HG02610 (cell line): ENCODE measurements around the gene STIMATE.

ENCODE experiments used
- ATAC-seq: cut with Tn5 transposase; IDR thresholded peaks from one replicate; pipeline ENCODE4 v1.9.1; 2021; ENCODE audit warnings: mild to moderate bottlenecking, moderate library complexity; ENCODE audit not compliant: unreplicated experiment

The STIMATE gene

DNA sequence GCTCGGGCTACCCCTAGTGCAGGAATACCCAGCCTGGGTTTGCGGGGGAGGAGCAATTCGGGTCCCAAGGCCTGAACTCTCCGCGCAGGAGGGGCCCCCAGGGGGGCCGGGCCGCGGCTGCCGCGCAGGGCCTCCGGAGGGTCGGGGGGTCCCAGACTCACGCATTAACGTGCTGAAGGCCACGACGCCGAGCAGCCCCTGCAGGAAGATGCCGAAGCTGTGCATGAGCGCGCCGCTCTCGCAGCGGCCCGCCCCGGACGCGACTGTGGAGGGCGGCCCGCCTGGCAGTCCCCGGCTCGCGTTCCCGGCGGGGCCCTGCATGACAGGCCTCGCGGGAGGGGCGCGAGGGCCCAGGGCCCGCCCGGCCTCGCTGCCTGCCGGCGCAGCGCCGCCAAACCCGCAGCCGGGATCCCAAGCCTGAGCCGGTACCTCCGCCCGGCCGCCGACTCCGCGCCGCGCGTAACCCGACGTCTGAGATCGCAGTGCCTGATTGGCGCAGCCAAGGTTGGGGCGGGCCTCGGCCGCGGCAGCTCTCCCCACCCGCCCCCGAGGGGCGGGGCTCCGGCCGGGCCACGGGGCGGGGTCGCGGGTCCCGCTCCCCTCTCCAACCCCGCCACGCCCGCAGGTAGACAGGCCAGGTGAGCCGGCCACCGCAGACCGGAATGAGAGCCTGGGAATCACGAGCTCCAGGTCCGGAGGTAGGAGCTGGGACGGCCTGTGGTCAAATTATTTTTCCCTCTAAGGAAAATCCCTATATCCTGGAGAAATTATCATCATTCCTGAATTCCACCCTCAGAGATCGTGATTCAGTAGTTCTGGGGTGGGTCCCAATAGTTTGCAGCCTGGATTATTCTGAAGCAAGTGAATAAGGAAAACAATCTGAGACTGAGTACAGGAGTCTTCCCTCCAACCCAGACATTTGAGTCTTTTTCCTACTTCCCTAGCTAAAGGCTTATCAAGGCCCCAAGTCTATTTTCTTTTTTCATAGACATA lies at the start of gene STIMATE:
TSS of gene STIMATE (minus strand) at position 419 of the 993 bp plus-strand sequence. CDS start at position 321, 98 bp downstream.
- peak; percentile 96 for ATAC-seq

DNA sequence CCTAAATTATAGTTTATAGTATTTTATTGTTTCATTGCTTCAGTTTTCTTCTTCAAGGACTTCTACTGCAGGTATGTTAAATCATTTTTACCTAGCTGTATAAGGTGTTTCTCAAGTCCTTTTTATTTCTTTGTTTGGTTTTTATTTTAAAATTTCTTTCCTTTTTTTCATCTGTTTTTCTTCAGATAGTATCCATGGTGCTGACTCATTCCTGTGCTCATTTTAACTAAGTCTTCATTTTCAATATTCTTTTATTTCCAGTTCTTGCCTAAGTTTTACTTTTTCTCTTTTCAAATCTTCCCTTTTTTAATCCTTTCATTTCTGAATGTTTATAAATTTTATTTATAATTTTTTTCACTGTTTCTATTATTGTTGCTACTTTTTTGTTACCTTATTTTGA lies 42.3 kb upstream of the STIMATE start:
- ATAC-seq, result no peak

DNA sequence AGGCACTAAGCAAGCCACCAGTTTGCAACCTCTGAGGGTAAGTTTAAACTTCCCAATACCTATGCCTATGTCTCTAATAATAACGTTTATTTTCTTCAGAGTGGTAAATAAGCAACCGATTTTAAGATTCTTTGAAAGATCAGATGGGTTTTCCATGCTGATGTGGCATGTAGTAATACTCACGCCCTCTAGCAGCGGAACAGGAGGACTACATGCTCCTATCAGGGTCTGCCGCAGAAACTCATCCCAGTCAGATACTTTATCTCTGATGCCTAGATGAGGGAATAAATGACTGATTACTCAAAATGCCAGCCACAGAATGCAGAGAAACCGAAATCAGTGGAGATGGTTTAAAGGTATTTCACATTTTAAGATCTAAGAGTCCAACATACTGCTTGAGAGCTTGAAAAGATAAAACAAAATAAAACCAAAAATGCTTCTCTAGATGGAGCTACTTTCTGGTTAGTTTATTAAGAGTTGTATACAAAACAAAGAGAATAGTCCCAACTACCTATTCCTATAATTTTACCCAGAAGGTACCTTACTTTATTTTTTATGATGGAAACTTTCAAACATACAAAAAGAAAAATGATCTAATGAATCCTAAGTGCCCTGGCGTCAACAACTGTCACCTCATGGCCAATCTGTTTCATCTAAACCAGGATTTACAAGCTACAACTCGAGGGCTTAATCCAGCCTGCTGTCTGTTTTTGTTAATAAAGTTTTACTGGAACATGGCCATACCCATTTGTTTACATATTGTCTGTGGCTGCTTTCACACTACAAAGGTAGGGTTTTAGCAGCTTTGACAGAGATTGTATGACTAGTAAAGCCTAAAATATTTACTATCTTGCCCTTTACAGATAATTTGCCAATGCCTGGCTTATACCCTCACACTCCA lies 37.5 kb upstream of the STIMATE start:
- ATAC-seq, result peak; percentile 63

DNA sequence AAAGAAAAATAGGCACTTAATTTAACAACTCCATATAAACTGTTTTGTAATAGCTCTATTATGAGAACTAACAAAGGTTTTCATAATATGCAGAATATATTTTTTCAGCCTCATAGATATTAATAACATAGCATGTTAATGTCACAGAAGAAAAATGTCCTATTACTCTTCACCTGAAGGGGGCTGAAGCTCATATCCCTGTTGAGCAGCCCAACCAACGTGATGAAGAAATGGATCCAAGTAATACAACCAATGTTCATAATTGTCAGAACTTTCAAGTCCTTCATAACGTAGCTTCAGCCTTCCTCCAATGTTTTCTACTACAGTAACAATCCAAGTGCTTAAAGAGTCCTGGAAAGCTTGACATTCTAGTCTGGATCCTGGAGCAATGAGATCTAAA lies 34.5 kb upstream of the STIMATE start:
- no peak for ATAC-seq

DNA sequence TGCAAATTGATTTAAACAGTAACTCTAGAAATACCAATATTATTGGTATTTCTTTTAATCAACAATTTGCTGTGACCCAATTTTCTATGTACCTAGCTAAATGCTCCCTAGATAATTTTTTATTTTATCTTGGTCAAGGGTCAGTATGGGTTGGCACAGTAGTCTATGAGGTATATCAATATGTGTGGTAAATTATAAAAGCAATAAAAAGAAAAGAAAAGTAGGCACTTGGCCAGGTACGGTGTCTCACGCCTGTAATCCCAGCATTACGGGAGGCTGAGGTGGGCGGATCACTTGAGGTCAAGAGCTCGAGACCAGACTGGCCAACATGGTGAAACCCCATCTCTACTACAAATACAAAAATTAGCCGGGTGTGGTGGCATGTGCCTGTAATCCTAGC lies 34.0 kb upstream of the STIMATE start:
- ATAC-seq, result no peak

DNA sequence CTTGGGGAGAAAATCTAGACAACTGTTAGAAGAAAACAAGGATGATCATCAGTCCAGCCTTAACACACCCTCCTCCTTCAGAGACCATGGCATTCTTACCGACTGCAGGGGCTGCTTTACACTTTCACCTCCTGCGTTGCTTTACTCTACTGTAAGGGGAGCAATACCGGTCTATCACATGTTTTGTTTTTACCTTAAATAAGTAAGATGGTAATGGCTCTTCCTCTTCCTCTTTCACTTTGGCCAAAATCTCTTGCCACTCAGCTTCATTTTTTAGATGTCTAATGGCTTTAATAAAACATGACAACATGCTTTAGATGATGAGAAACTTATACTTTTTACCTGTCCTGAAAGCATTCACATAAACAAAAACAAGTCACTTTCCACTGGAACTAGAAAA lies 33.4 kb upstream of the STIMATE start:
- ATAC-seq, result no peak

DNA sequence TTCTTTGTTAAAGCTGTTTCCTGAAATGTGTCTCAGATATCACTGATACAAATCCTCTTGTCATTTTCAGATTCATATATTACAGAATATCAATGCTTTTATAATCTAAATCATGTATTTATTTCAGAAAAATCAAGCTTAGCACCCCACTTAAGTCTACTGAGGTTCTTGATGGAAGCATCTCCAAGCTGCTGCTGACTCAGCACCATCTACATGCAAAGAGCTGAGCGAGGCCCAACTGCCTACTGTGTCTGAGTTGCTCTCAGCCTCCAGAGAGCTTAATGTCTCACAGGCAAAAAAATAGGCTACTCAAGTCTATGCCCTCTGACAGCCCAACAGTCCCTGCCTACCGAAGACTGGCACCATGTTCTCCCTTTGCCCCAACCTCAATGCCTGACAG lies 29.2 kb upstream of the STIMATE start:
- no peak for ATAC-seq

DNA sequence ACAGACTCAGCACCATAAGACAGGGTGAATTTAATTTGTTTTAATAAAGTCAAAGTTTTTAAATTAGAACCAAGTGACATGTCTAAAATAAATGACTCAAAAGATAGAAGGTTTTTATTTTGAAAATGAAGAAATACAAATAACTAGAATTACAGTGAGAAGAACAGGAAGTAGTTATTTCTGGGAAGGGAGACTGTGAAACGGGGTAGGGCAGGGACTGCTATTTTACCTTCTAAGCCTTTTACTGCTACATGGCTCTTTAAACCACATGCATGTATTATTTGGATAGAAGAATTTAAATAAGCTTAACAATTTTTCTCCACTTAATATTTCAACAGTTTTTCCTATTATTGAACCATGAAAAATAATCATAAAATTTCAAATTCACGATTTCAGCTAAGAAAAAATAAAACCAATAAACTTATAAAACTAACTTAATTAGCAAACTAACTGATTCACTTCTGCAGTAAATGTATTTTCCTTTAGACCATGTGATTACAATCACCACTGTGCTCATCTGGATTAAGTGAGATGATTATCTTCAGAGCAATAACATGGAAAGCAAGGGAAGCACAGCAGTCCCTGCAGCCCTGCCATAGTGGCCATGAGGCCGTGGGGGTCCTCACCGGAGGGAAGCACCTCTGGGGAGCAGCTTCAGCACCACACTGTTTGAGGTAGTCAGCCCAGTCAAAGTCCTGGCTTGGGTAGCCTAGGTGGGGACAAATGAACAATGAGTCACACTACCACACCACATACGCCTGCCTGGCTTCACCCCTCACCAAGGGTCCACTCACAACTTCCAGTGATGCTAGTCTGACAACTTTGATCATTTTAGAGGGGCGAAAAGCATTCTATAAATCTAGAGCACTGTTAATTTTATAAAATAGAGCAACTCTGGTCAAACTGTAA lies 28.3 kb upstream of the STIMATE start:
- no peak for ATAC-seq

DNA sequence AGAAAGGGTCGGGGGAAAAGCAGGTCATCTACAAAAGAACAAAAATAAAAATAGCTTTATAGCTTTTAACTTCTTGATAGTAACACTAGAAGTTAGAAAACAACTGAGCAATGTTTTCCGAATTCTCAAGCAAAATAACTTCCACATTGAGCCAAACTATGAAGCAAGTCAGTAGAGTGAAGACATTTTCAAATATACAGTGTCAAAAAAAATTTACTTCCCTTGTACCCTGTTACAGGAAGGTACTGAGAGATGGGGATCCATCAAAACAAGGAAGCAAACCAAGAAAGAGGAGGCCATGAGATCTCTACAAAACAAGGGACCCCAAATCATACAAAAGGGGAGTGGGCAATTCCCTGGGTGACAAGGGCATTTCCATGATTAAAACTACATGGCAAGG lies 26.6 kb upstream of the STIMATE start:
- ATAC-seq, result no peak

DNA sequence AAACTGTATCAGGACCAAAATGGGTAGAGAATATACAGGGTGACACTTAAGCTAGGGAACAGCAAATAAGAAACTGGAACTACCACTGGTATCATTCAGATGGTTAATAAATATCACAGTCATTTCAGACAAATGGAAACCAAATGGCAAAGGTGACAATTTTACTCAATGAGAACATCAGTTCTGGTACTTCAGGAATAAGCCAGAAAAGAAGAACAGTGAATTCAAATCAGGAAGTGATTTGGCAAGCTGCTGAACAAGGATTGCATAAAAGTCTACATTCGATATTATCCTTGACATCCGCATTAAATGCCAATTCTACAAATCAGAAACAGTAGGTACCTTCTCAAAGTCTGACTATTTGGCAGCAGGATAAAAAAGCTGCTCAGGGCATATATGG lies 23.5 kb upstream of the STIMATE start:
- no peak for ATAC-seq

DNA sequence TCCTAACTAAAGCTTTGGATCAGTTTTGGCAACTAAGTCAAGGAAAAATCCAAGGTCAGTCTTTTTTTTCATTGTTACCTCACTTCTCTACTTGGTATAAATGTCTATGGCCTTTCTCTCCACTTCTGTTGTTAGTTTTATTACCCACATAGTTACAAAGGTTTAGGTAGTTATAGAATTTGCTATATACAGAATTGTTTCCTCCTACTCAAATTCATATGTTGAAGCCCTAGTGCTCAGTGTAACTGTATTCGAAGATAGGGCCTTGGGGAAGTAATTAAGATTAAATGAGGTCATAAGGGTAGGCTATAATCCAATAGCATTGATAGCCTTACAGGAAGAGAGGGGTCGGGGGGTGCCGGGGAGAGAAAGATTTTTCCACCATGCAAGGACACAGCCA lies 19.7 kb upstream of the STIMATE start:
- no peak for ATAC-seq

DNA sequence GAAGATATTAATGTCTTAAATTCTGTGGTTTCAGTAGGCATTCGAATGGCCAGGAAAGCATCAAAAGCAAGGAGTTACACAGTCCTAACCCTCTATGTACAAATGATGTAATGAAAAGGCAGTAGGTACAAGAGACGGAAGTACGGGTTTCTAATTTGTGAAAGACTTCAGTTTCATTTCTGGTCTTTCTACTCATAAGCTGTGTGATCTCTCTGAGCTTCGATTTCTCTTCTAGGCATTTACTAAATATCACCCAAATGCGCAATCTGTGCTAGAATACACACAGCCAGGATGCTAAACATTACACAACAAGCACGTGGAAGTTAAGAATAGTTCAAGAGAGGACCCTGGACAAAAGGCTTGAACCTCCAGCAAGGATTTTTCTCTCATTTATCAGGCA lies 17.9 kb upstream of the STIMATE start:
- no peak for ATAC-seq

DNA sequence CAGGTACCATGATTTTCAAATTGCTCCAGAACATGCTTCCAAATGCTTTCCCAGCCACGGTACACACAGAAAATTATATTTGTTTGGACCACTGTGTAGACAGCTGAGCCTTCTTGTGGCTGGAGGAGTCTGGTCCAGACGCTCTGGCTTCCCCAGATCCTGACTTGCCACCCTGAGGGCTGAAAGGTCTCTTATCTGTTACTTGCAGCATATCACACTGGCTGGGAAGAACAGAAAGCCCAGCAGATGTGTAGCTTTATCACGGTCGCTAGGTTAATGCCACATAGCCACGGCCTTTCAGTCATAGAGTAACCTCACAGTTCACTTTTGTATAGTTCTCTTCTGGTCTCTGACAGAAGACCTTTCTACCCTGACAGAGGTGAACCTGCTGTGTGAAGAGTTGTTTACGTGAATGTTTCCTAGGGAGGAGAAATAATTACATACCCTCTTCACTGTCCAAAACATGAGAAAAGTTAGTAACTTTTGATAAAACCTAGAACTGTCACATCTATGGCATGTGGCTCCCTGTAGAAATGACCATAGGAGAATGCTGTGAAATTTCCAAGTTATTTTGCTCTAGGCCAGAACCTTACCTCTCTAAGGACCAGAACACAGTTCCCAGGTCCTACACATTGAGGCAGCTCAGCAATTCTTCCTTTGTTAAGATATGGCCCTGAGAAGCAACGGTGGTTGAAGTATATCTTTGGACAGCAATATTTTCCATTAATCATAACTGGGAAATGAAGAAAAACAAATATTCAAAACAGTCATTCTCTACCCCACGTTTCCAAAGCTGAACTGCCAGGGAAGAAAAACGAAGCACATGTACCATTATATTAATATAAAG lies 15.8 kb upstream of the STIMATE start:
- ATAC-seq, result no peak

DNA sequence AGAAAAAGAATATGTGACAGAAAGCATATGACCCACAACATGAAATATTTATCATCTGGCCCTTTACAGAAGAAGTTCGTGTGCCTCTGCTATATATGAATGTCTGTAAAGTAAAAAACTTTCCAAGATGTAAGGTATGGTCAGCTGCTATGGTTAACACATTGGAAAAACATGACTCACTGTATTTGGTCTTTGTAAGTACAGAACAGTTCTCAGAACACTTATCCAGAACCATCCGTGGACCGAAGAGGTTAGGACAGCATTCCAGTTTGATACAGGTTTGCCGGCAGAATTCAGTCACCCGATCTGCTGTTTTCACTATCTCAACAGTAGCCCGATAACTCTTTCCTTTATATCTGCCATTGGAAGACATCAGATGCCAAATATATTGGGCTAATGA lies 13.5 kb upstream of the STIMATE start:
- ATAC-seq, result no peak

DNA sequence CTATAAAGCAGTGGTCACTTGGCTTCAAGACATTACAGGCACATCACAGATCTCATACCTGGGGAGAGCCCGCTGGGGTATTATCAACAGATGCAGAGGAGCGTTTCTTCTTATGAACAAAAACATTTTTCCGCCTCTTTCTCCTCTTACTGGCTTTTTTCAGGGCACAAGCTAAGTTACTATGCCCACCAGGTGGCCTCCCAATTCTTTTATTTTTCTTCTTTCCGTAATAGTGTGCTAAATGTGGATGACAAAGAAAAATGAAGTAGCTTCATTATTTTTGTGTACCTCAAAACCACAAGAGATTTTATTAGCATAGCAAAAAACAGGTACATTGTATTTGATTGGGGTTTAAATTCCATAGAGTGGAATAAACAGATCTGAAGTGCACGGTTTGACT lies 10.1 kb upstream of the STIMATE start:
- no peak for ATAC-seq

DNA sequence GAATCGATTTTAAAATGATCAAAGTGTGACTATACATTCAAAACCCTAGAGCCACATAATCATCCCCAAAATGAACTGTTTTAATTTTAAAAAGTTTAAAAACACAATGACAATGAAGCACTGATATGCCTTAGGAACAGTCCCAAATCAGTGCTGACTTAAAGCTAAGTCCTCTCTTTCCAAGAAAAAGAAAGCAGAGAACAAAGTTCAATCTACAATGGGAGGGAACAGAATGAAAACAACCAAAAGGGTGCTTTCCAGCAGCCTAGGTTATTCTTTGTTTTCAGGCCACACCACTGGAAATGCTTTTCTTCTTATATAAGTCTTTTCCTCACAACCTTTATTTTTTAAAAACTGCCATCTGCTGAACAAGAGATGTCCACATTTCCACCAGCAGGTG lies 7.2 kb upstream of the STIMATE start:
- ATAC-seq, result no peak

DNA sequence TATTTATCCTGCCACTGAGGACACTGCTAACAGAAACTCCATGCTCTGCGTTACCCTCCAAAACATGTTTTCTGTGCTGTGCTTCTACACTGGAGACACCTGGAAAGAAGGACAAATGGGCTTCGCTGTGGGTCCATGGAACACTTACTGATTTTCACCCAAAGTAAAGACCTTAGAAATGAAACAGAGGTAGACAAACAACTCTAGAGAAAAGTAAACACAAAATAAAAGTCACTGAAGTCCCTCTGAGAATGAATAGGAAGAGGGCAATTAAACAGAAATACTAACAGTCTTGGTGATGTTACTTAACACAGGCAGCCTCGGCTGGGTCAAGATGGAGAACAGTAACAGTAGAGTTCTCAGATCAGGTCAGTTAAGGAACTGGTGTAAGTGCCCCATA lies 6.7 kb upstream of the STIMATE start:
- ATAC-seq, result no peak

DNA sequence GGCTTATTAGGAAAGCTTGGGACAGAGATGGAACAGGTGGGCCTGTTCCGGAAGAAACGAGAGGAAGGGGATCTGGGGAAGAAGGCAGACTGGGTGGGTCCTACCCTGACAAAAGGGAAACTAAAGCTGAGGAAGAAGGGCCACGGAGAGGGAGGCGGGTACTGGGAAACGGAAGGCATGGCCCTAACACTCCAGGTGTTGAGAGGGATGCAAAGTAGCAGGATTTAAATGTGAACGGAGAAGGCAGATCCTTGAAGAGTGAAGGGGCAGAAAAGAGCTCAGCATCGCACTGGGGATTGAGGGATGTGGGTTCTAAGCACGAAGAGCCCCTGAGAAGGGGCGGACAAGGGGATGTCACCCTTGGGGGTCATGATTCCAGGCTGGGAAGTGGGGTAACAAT lies 735 bp downstream of the STIMATE start:
- ATAC-seq, result no peak

DNA sequence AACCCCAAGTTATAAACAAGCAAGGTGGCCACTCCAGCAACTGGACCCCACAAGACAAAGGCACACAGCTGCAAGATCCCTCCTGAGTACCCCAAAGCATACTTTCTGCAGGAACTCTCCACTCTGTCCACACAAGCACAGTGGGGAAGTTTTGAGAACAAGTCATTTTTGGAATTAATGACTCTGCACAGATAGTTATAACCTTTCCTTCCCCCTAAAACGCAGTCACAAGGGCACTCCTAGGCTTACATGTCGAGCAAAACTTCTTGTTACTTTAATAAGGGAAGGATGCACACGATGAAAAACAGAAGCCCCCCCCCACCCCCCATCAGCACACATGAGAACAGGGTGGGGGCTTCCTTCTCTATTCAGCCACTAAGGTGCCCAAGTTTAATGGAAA lies 1.2 kb downstream of the STIMATE start:
- no peak for ATAC-seq

DNA sequence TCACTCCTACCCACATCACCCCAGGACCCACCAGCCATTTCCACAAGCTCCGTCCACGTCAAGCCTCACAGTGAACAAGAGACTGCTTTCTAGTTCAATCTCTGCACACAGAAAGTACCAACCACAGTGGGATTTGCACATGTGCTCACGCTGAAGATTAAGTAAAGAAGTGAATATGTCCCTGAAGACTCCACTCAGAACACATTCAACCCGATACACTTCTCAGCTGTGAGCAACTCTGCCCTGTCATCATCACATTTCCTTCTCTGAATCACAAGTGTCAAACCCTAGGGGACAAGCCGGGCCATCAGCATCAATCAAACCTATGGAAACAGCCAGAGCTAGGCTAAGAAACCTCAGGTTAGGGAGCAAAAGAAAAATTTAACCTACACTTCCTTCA lies 1.9 kb downstream of the STIMATE start:
- ATAC-seq, result no peak
